Measurements from ENCODE around the gene PHF20. TPM values are rescaled to one million over a fixed set of nuclear protein-coding genes. Genes with fewer than 3 reads are reported as not detected.

Gene PHF20
- total RNA-seq, 1 donor from 2014 or later, result 42.2 TPM

DNA sequence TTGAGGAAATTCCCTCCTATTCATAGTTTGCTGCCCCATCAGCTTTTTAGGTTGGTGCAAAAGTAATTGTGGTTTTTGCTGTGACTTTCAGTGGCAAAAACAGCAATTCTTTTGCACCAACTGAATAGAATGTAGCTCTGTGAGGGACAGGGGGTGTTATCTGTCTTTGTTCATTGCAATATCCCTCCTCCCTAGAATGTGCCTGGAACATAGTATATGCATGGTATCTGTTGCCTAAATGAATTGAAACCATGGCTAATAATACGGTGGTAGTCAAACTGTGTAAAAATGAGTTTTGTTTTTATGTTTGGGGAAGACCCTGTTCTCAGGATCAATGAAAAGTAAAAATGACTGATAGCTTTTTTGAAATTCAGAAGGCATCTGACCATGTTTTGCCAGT lies 137.4 kb downstream of the PHF20 start:
- no peaks in the 10 kb centered on the region for H3K4me1 Mint-ChIP-seq (ENCODE audit: low read depth)
- no peaks in the 10 kb centered on the region for H3K27me3 Mint-ChIP-seq
- TF ChIP-seq CTCF (IDR thresholded peaks at IDR 0.05; ENCODE audit: unreplicated experiment), result no peak
- H3K4me3 Mint-ChIP-seq (ENCODE audit: low read depth), result no peak overlapping the region
- H3K9me3 Mint-ChIP-seq (ENCODE audit: low read depth), result no peaks in the 10 kb centered on the region
- DNase-seq (ENCODE audit: low spot score, unreplicated experiment), result no peak
- H3K27ac Mint-ChIP-seq, result no peak overlapping the region
- peaks cover 13% of the 10 kb centered on the region for H3K36me3 Mint-ChIP-seq (ENCODE audit: insufficient read depth)

GRCh38 chr20:35909796-35910195 lies 138.0 kb downstream of the PHF20 start:
- H3K27ac Mint-ChIP-seq, result no peak overlapping the region
- H3K36me3 Mint-ChIP-seq (ENCODE audit: insufficient read depth), result peaks cover 14% of the 10 kb centered on the region
- no peak overlapping the region for H3K4me3 Mint-ChIP-seq (ENCODE audit: low read depth)
- no peak for DNase-seq (ENCODE audit: low spot score, unreplicated experiment)
- H3K27me3 Mint-ChIP-seq, result no peaks in the 10 kb centered on the region
- TF ChIP-seq CTCF (IDR thresholded peaks at IDR 0.05; ENCODE audit: unreplicated experiment), result no peak
- H3K4me1 Mint-ChIP-seq (ENCODE audit: low read depth), result no peaks in the 10 kb centered on the region
- H3K9me3 Mint-ChIP-seq (ENCODE audit: low read depth), result no peaks in the 10 kb centered on the region

- no peak overlapping the region for H3K27ac Mint-ChIP-seq
- no peak for DNase-seq (ENCODE audit: low spot score, unreplicated experiment)
- H3K4me3 Mint-ChIP-seq (ENCODE audit: low read depth), result no peak overlapping the region
- no peaks in the 10 kb centered on the region for H3K4me1 Mint-ChIP-seq (ENCODE audit: low read depth)
- H3K36me3 Mint-ChIP-seq (ENCODE audit: insufficient read depth), result peaks cover 14% of the 10 kb centered on the region
- H3K9me3 Mint-ChIP-seq (ENCODE audit: low read depth), result no peaks in the 10 kb centered on the region
- no peak for TF ChIP-seq CTCF (IDR thresholded peaks at IDR 0.05; ENCODE audit: unreplicated experiment)
- H3K27me3 Mint-ChIP-seq, result no peaks in the 10 kb centered on the region
Observed at GRCh38 chr20:35910254-35910653, 138.4 kb downstream of the PHF20 start.

- H3K27ac Mint-ChIP-seq, result no peak overlapping the region
- no peak for TF ChIP-seq CTCF (IDR thresholded peaks at IDR 0.05; ENCODE audit: unreplicated experiment)
- H3K9me3 Mint-ChIP-seq (ENCODE audit: low read depth), result no peaks in the 10 kb centered on the region
- DNase-seq (ENCODE audit: low spot score, unreplicated experiment), result no peak
- no peaks in the 10 kb centered on the region for H3K4me1 Mint-ChIP-seq (ENCODE audit: low read depth)
- H3K4me3 Mint-ChIP-seq (ENCODE audit: low read depth), result no peak overlapping the region
- no peaks in the 10 kb centered on the region for H3K27me3 Mint-ChIP-seq
- peaks cover 18% of the 10 kb centered on the region for H3K36me3 Mint-ChIP-seq (ENCODE audit: insufficient read depth)
Observed at GRCh38 chr20:35912881-35913280, 141.1 kb downstream of the PHF20 start.

DNA sequence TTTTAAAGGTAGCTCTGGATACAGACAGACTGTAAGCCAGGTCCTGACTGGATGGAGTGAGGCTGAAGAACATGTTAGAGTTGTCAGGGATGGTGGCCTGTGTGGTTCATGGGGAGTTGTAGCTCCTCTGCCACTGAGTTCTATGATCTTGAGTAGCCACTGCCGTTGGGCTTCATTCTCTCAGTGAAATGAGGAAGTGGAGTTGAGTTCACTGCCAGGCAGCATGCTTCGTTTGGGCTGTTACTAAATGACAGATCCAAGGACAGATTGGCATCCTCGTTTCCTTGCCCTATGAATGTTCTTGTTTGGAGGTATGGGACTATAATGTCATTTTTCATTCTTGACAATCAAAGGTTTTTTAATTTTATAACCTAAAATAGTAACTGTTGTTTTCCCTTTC lies 145.3 kb downstream of the PHF20 start:
- no peak overlapping the region for H3K4me3 Mint-ChIP-seq (ENCODE audit: low read depth)
- no peaks in the 10 kb centered on the region for H3K9me3 Mint-ChIP-seq (ENCODE audit: low read depth)
- peaks cover 19% of the 10 kb centered on the region for H3K36me3 Mint-ChIP-seq (ENCODE audit: insufficient read depth)
- no peak for DNase-seq (ENCODE audit: low spot score, unreplicated experiment)
- TF ChIP-seq CTCF (IDR thresholded peaks at IDR 0.05; ENCODE audit: unreplicated experiment), result no peak
- H3K27me3 Mint-ChIP-seq, result no peaks in the 10 kb centered on the region
- no peak overlapping the region for H3K27ac Mint-ChIP-seq
- H3K4me1 Mint-ChIP-seq (ENCODE audit: low read depth), result no peaks in the 10 kb centered on the region
